SK-N-SH (cell line): ENCODE results near the gene HSPG2. TPM values are rescaled to one million over a fixed set of nuclear protein-coding genes. Genes with fewer than 3 reads are reported as not detected.

Experiments
- CTCF ChIA-PET: fragments of 300-600, 350-600 bp; formaldehyde crosslinking; extraction: SDS; loops from one replicate; lab custom pipeline; 2021; lab: Yijun Ruan, JAX
- POLR2A ChIA-PET: fragments of 350-600 bp; sonication (Branson Sonifier 250); formaldehyde crosslinking; extraction: SDS; loops from one replicate; lab custom pipeline; 2020; ENCODE audit warnings: antibody characterized with exemption, inconsistent platforms; lab: Yijun Ruan, JAX
- DNase-seq: peaks from one replicate; pipeline ENCODE4 v3.0.0; 2012
- H2AFZ ChIP-seq: fragments of 200-600 bp; sonication (generic); 2 replicates; pipeline ENCODE4 v1.8.1; 2016; ENCODE audit warnings: antibody characterized with exemption, mild to moderate bottlenecking, low read depth
- H3F3A ChIP-seq: fragments of 200-600 bp; sonication (generic); replicated peaks from 2 replicates; pipeline ENCODE3; 2016; ENCODE audit warnings: antibody characterized with exemption, mild to moderate bottlenecking; ENCODE audit not compliant: insufficient read depth
- H3K27ac ChIP-seq, 2 experiments: fragments of 200-500 bp in 1 of 2; fragments of 200-600 bp in 1 of 2; sonication (Bioruptor generic) in 1 of 2; sonication (generic), shearing (Covaris generic) in 1 of 2; 2 replicates each; pipeline versions ENCODE4 v1.5.1 to v1.6.1; 2014 to 2016; ENCODE audit warnings: low read depth in 2 of 2, inconsistent platforms in 1 of 2, low read length in 1 of 2, mild to moderate bottlenecking in 1 of 2, mixed read lengths in 1 of 2
- H3K27me3 ChIP-seq: fragments of 200-600 bp; sonication (generic), shearing (Covaris generic); 2 replicates; pipeline ENCODE4 v1.6.1; 2016; ENCODE audit warnings: mixed run types; ENCODE audit not compliant: insufficient read depth
- H3K36me3 ChIP-seq, 2 experiments: fragments of 200-500 bp in 1 of 2; fragments of 200-600 bp in 1 of 2; sonication (Bioruptor generic) in 1 of 2; sonication (generic) in 1 of 2; replicated peaks in 1 of 2; 2 replicates each; pipeline versions ENCODE3 to v1.5.1; 2014 to 2016; ENCODE audit warnings: low read length in 1 of 2, mild to moderate bottlenecking in 1 of 2; ENCODE audit not compliant: insufficient read depth in 2 of 2, control insufficient read depth in 1 of 2
- H3K4me1 ChIP-seq, 2 experiments: fragments of 200-500 bp in 1 of 2; fragments of 200-600 bp in 1 of 2; sonication (Bioruptor generic) in 1 of 2; sonication (generic), shearing (Covaris generic) in 1 of 2; 2 replicates each; pipeline versions ENCODE4 v1.5.1 to v1.6.1; 2014 to 2016; ENCODE audit warnings: low read depth in 1 of 2, low read length in 1 of 2, mixed run types in 1 of 2; ENCODE audit not compliant: insufficient read depth in 2 of 2, control insufficient read depth in 1 of 2
- H3K4me2 ChIP-seq: fragments of 200-600 bp; sonication (generic), shearing (Covaris generic); 2 replicates; pipeline ENCODE4 v1.6.1; 2017; ENCODE audit warnings: mixed run types
- H3K4me3 ChIP-seq, 2 experiments: fragments of 200-500 bp in 1 of 2; fragments of 200-600 bp in 1 of 2; sonication (Bioruptor generic) in 1 of 2; sonication (generic), shearing (Covaris generic) in 1 of 2; 2 replicates each; pipeline versions ENCODE4 v1.5.1 to v1.8.1; 2014 to 2016; ENCODE audit warnings: low read depth in 2 of 2, inconsistent platforms in 1 of 2, low read length in 1 of 2, mild to moderate bottlenecking in 1 of 2, mixed read lengths in 1 of 2, moderate library complexity in 1 of 2
- H3K79me2 ChIP-seq: fragments of 200-600 bp; sonication (generic); 2 replicates; pipeline ENCODE4 v1.8.1; 2017; ENCODE audit warnings: mild to moderate bottlenecking; ENCODE audit not compliant: insufficient read depth
- H3K9ac ChIP-seq: fragments of 200-600 bp; sonication (generic); 2 replicates; pipeline ENCODE4 v1.6.1; 2017; ENCODE audit warnings: mixed run types
- H3K9me2 ChIP-seq: fragments of 200-600 bp; sonication (generic); 2 replicates; pipeline ENCODE4 v1.6.1; 2017; ENCODE audit warnings: mixed run types
- H3K9me3 ChIP-seq: fragments of 200-600 bp; sonication (generic); 2 replicates; pipeline ENCODE4 v1.6.1; 2017; ENCODE audit warnings: mixed run types, mild to moderate bottlenecking, moderate library complexity
- H4K20me1 ChIP-seq: fragments of 200-600 bp; sonication (generic); 2 replicates; pipeline ENCODE4 v1.6.1; 2017; ENCODE audit warnings: mild to moderate bottlenecking, mixed run types; ENCODE audit not compliant: insufficient read depth
- CHD2 ChIP-seq: fragments of 150-350 bp; IDR thresholded peaks from 2 replicates; pipeline ENCODE4 v1.6.1; 2018; ENCODE audit warnings: low read length; ENCODE audit not compliant: partially characterized antibody
- ELF1 ChIP-seq: IDR thresholded peaks from 2 replicates; pipeline ENCODE4 v1.4.0; 2012
- EP300 ChIP-seq, 2 experiments: IDR thresholded peaks; 2 replicates each; pipeline versions ENCODE4 v1.4.0 to v1.6.1; 2012; ENCODE audit warnings: borderline replicate concordance in 1 of 2, low read depth in 1 of 2, low read length in 1 of 2
- FOXJ3 ChIP-seq: sonication (generic); formaldehyde crosslinking; IDR thresholded peaks from 2 replicates; pipeline ENCODE4 v1.5.1; 2020; ENCODE audit warnings: mild to moderate bottlenecking, missing genetic modification reagents
- JUND ChIP-seq: IDR thresholded peaks from 2 replicates; pipeline ENCODE4 v1.4.0; 2012
- MAX ChIP-seq: IDR thresholded peaks from 2 replicates; pipeline ENCODE4 v1.4.0; 2012; ENCODE audit warnings: low read depth
- NRF1 ChIP-seq: IDR thresholded peaks from 2 replicates; pipeline ENCODE4 v1.6.1; 2012; ENCODE audit warnings: low read depth, mild to moderate bottlenecking, low read length
- POLR2AphosphoS5 ChIP-seq: IDR thresholded peaks from 2 replicates; pipeline ENCODE4 v1.6.1; 2012; ENCODE audit warnings: low read depth, low read length
- TEAD4 ChIP-seq: IDR thresholded peaks from 2 replicates; pipeline ENCODE4 v1.4.0; 2012; ENCODE audit warnings: mild to moderate bottlenecking, borderline replicate concordance; ENCODE audit not compliant: insufficient read depth
- YY1 ChIP-seq: IDR thresholded peaks from 2 replicates; pipeline ENCODE4 v1.4.0; 2012; ENCODE audit warnings: low read depth, mild to moderate bottlenecking
- ZBTB33 ChIP-seq: IDR thresholded peaks from 2 replicates; pipeline ENCODE4 v1.4.0; 2012; ENCODE audit warnings: low read depth, borderline replicate concordance
- WGBS: methylation state at CpG from one replicate; pipeline ENCODE4 v1.1.6; 2017; ENCODE audit warnings: low lambda C conversion rate; 5-methylcytosine and 5-hydroxymethylcytosine counted together
- polyA plus RNA-seq, 3 experiments: library from polyadenylated mRNA; depleted of rRNA; stranded (reverse); fragments of >200 nt; gene quantifications; 2 replicates each; pipeline ENCODE4 v1.2.3, GENCODE V29; 2012
- TF ChIP-seq, protein P1 (sequence below): IDR thresholded peaks from 2 replicates; pipeline ENCODE4 v1.4.0; 2012; ENCODE audit warnings: low read depth, borderline replicate concordance
- TF ChIP-seq, protein P2 (sequence below): fragments of 150-350 bp; IDR thresholded peaks from 2 replicates; pipeline ENCODE4 v1.6.1; 2016; ENCODE audit warnings: mild to moderate bottlenecking, low read depth, low read length
- TF ChIP-seq, protein P3 (sequence below): IDR thresholded peaks from 2 replicates; pipeline ENCODE4 v1.6.1; 2012; ENCODE audit warnings: mild to moderate bottlenecking, low read depth, low read length, moderate library complexity
- TF ChIP-seq, protein P4 (sequence below): fragments of 150-350 bp; IDR thresholded peaks from 2 replicates; pipeline ENCODE4 v1.6.1; 2017; ENCODE audit warnings: antibody characterized with exemption, low read length, low read depth, borderline replicate concordance
- TF ChIP-seq, protein P5 (sequence below): IDR thresholded peaks from 2 replicates; pipeline ENCODE4; 2012

Gene HSPG2
- polyA plus RNA-seq, 1 of the 3 experiments (the other 2 are of a cell fraction) = 28.9 TPM

- H3K36me3 ChIP-seq = peaks cover 6 to 34% of the 10 kb centered on the region in 2 experiments
- CTCF ChIA-PET = no interaction called here
- TF ChIP-seq, protein P1, sequence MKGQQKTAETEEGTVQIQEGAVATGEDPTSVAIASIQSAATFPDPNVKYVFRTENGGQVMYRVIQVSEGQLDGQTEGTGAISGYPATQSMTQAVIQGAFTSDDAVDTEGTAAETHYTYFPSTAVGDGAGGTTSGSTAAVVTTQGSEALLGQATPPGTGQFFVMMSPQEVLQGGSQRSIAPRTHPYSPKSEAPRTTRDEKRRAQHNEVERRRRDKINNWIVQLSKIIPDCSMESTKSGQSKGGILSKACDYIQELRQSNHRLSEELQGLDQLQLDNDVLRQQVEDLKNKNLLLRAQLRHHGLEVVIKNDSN = no peak
- TF ChIP-seq, protein P2, sequence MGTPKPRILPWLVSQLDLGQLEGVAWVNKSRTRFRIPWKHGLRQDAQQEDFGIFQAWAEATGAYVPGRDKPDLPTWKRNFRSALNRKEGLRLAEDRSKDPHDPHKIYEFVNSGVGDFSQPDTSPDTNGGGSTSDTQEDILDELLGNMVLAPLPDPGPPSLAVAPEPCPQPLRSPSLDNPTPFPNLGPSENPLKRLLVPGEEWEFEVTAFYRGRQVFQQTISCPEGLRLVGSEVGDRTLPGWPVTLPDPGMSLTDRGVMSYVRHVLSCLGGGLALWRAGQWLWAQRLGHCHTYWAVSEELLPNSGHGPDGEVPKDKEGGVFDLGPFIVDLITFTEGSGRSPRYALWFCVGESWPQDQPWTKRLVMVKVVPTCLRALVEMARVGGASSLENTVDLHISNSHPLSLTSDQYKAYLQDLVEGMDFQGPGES = no peak
- TF ChIP-seq EP300 (IDR thresholded peaks at IDR 0.05; ENCODE audit: borderline replicate concordance in 1 of 2, low read depth in 1 of 2, low read length in 1 of 2) (no peak), POLR2AphosphoS5 (no peak), TEAD4 (no peak), JUND (no peak)
- no peaks in the 10 kb centered on the region for H3K79me2 ChIP-seq
- no peak overlapping the region for H2AFZ ChIP-seq
- no peaks in the 10 kb centered on the region for H4K20me1 ChIP-seq
- no peaks in the 10 kb centered on the region for H3F3A ChIP-seq
- H3K27ac ChIP-seq = no peak overlapping the region
- DNase-seq = no peak
- POLR2A ChIA-PET = no interaction called here
- no peak overlapping the region for H3K9ac ChIP-seq
- 97% methylated on average over 5 of the region's 21 CpGs for WGBS
- H3K27me3 ChIP-seq = no peaks in the 10 kb centered on the region
- no peaks in the 10 kb centered on the region for H3K4me1 ChIP-seq
- H3K4me3 ChIP-seq = no peak overlapping the region
- H3K9me2 ChIP-seq = no peaks in the 10 kb centered on the region
- no peak overlapping the region for H3K4me2 ChIP-seq
- no peaks in the 10 kb centered on the region for H3K9me3 ChIP-seq
Observed at GRCh38 chr1:21854090-21854750, 82.9 kb downstream of the HSPG2 start.

- H3K36me3 ChIP-seq = peaks cover 3 to 40% of the 10 kb centered on the region in 2 experiments
- no peak for TF ChIP-seq FOXJ3 (CRISPR knock-in tag)
- TF ChIP-seq, protein P1 = no peak
- no peak for TF ChIP-seq MAX
- no peak for TF ChIP-seq NRF1
- TF ChIP-seq YY1 = no peak
- TF ChIP-seq, protein P3, sequence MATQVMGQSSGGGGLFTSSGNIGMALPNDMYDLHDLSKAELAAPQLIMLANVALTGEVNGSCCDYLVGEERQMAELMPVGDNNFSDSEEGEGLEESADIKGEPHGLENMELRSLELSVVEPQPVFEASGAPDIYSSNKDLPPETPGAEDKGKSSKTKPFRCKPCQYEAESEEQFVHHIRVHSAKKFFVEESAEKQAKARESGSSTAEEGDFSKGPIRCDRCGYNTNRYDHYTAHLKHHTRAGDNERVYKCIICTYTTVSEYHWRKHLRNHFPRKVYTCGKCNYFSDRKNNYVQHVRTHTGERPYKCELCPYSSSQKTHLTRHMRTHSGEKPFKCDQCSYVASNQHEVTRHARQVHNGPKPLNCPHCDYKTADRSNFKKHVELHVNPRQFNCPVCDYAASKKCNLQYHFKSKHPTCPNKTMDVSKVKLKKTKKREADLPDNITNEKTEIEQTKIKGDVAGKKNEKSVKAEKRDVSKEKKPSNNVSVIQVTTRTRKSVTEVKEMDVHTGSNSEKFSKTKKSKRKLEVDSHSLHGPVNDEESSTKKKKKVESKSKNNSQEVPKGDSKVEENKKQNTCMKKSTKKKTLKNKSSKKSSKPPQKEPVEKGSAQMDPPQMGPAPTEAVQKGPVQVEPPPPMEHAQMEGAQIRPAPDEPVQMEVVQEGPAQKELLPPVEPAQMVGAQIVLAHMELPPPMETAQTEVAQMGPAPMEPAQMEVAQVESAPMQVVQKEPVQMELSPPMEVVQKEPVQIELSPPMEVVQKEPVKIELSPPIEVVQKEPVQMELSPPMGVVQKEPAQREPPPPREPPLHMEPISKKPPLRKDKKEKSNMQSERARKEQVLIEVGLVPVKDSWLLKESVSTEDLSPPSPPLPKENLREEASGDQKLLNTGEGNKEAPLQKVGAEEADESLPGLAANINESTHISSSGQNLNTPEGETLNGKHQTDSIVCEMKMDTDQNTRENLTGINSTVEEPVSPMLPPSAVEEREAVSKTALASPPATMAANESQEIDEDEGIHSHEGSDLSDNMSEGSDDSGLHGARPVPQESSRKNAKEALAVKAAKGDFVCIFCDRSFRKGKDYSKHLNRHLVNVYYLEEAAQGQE = no peak
- TF ChIP-seq ELF1 = no peak
- no peak for TF ChIP-seq ZBTB33
- TF ChIP-seq, protein P4, sequence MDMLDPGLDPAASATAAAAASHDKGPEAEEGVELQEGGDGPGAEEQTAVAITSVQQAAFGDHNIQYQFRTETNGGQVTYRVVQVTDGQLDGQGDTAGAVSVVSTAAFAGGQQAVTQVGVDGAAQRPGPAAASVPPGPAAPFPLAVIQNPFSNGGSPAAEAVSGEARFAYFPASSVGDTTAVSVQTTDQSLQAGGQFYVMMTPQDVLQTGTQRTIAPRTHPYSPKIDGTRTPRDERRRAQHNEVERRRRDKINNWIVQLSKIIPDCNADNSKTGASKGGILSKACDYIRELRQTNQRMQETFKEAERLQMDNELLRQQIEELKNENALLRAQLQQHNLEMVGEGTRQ = no peak
- no peak for TF ChIP-seq POLR2AphosphoS5
- no peak for TF ChIP-seq CHD2
- TF ChIP-seq, protein P5, sequence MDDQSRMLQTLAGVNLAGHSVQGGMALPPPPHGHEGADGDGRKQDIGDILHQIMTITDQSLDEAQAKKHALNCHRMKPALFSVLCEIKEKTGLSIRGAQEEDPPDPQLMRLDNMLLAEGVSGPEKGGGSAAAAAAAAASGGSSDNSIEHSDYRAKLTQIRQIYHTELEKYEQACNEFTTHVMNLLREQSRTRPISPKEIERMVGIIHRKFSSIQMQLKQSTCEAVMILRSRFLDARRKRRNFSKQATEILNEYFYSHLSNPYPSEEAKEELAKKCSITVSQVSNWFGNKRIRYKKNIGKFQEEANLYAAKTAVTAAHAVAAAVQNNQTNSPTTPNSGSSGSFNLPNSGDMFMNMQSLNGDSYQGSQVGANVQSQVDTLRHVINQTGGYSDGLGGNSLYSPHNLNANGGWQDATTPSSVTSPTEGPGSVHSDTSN = no peak
Observed at GRCh38 chr1:21853131-21853427, 84.0 kb downstream of the HSPG2 start.

More at GRCh38 chr1:21853131-21853427, 84.0 kb downstream of the HSPG2 start:
- H4K20me1 ChIP-seq = no peaks in the 10 kb centered on the region
- H3K27me3 ChIP-seq = no peaks in the 10 kb centered on the region
- H3K27ac ChIP-seq = no peak overlapping the region
- H3K4me1 ChIP-seq = no peaks in the 10 kb centered on the region
- no peaks in the 10 kb centered on the region for H3K9me2 ChIP-seq
- no peak overlapping the region for H3K4me2 ChIP-seq
- DNase-seq = no peak
- no peak overlapping the region for H2AFZ ChIP-seq
- H3K9me3 ChIP-seq = no peaks in the 10 kb centered on the region
- no peaks in the 10 kb centered on the region for H3K79me2 ChIP-seq
- H3K4me3 ChIP-seq = no peak overlapping the region
- CTCF ChIA-PET = no interaction called here
- H3F3A ChIP-seq = no peaks in the 10 kb centered on the region
- H3K9ac ChIP-seq = no peak overlapping the region
- WGBS = 94% methylated on average over 6 of the region's 7 CpGs
- POLR2A ChIA-PET = no interaction called here
